ENCODE measurements around the gene FTO. TPM values are rescaled to one million over a fixed set of nuclear protein-coding genes. Genes with fewer than 3 reads are reported as not detected.

Gene FTO
- polyA plus RNA-seq, 1 donor from 2014 or later, result 80.1 TPM

DNA sequence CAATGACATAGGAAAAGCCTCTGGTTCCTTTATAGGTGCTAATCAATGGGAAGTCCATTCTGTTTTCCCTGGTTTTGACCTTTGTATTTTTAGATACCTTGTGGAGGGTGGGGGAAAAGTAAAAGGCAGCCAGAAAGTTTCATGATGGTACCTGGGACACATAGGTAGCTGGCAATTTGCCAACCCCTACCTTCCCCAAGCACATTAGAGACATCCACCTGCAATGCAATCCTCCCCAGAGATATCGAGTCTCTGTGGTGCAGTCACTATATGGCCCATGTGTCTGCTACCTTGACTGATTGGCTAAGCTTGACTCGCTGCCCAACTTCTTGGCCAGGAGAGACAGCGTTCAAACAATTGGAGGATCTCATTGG, 496.2 kb downstream of the FTO start:
- no peaks in the 10 kb centered on the region for H3K36me3 ChIP-seq (ENCODE audit: insufficient read depth, low read length)
- no peak overlapping the region for H3K27ac ChIP-seq (ENCODE audit: low read length)
- H2AFZ ChIP-seq (ENCODE audit: low read depth, low read length), result no peak overlapping the region
- H3K79me2 ChIP-seq (replicated peaks; ENCODE audit: insufficient read depth, low read length), result no peaks in the 10 kb centered on the region
- no peak overlapping the region for H3K4me2 ChIP-seq (ENCODE audit: low read length)
- no peak overlapping the region for H3K4me3 ChIP-seq (ENCODE audit: low read length)
- no peaks in the 10 kb centered on the region for H3K27me3 ChIP-seq (ENCODE audit: insufficient read depth, low read depth, low read length)
- no peaks in the 10 kb centered on the region for H3F3A ChIP-seq (ENCODE audit: insufficient read depth, low read length, poor library complexity, severe bottlenecking)
- H3K9me2 ChIP-seq (ENCODE audit: insufficient read depth, low read length), result no peaks in the 10 kb centered on the region
- H4K20me1 ChIP-seq (ENCODE audit: insufficient read depth), result no peaks in the 10 kb centered on the region
- no peak for TF ChIP-seq TAF1 (IDR thresholded peaks at IDR 0.05; ENCODE audit: low read depth)
- H3K9ac ChIP-seq (ENCODE audit: low read length), result no peak overlapping the region
- H3K9me3 ChIP-seq (ENCODE audit: low read length), result no peaks in the 10 kb centered on the region

DNA sequence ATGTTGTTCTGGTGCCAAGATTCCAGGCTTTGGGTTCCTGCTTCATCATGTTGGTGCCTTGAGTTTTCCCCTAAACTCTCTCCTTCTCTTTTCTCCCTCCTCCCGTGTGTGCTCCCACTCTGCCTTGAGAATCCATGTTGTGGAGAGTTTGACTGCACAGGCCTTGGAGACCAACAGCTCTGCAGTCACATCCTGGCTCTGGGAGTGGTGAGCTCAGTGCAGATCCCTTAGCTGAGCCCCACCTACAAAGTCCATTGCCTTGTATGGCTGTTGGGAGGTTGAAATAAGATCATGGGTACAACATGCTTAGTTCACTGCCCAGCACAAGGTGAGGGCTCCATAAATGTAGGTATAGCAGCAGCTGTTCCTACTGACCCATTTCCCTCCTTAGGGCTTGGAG, 496.8 kb downstream of the FTO start:
- no peaks in the 10 kb centered on the region for H3K9me3 ChIP-seq (ENCODE audit: low read length)
- no peaks in the 10 kb centered on the region for H3F3A ChIP-seq (ENCODE audit: insufficient read depth, low read length, poor library complexity, severe bottlenecking)
- no peak overlapping the region for H3K4me2 ChIP-seq (ENCODE audit: low read length)
- H2AFZ ChIP-seq (ENCODE audit: low read depth, low read length), result no peak overlapping the region
- no peaks in the 10 kb centered on the region for H3K27me3 ChIP-seq (ENCODE audit: insufficient read depth, low read depth, low read length)
- no peak overlapping the region for H3K27ac ChIP-seq (ENCODE audit: low read length)
- H3K9ac ChIP-seq (ENCODE audit: low read length), result no peak overlapping the region
- no peaks in the 10 kb centered on the region for H3K36me3 ChIP-seq (ENCODE audit: insufficient read depth, low read length)
- no peaks in the 10 kb centered on the region for H3K79me2 ChIP-seq (replicated peaks; ENCODE audit: insufficient read depth, low read length)
- H3K4me3 ChIP-seq (ENCODE audit: low read length), result no peak overlapping the region
- no peak for TF ChIP-seq EZH2 (IDR thresholded peaks at IDR 0.05; ENCODE audit: borderline replicate concordance, insufficient read depth, low read length, poor library complexity, severe bottlenecking)
- H3K9me2 ChIP-seq (ENCODE audit: insufficient read depth, low read length), result no peaks in the 10 kb centered on the region
- no peaks in the 10 kb centered on the region for H4K20me1 ChIP-seq (ENCODE audit: insufficient read depth)

DNA sequence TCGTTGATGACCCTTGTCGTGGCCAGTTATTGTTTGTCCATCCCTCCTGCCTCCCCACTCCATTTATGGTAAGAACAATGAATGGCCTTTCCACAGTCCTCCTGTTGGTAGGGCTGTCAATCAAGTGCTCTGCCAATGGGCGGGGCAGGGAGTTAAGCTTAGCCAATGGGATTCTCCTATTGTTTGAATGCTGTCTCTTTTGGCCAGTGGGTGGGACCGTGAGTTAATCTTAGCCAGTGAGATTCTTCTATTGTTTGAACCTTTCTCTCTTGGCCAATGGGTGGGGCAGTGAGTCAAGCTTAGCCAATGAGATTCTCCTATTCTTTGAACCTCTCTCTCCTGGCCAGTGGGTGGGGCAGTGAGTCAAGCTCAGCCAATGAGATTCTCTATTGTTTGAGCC, 497.2 kb downstream of the FTO start:
- Histone ChIP-seq H3K4me3 (ENCODE audit: low read length) (no peak overlapping the region), H3K4me2 (ENCODE audit: low read length) (no peak overlapping the region), H3K9me3 (ENCODE audit: low read length) (no peaks in the 10 kb centered on the region), H3K36me3 (ENCODE audit: insufficient read depth, low read length) (no peaks in the 10 kb centered on the region), H3F3A (ENCODE audit: insufficient read depth, low read length, poor library complexity, severe bottlenecking) (no peaks in the 10 kb centered on the region), H4K20me1 (ENCODE audit: insufficient read depth) (no peaks in the 10 kb centered on the region), H3K27me3 (ENCODE audit: insufficient read depth, low read depth, low read length) (no peaks in the 10 kb centered on the region), H3K9me2 (ENCODE audit: insufficient read depth, low read length) (no peaks in the 10 kb centered on the region), H3K9ac (ENCODE audit: low read length) (no peak overlapping the region), H2AFZ (ENCODE audit: low read depth, low read length) (no peak overlapping the region), H3K79me2 (replicated peaks; ENCODE audit: insufficient read depth, low read length) (no peaks in the 10 kb centered on the region), H3K27ac (ENCODE audit: low read length) (no peak overlapping the region)
- TF ChIP-seq MXI1 (conservative IDR thresholded peaks at IDR 0.05; ENCODE audit: poor library complexity, severe bottlenecking), result no peak
- no peak for TF ChIP-seq RAD21 (conservative IDR thresholded peaks at IDR 0.05)
- TF ChIP-seq EZH2 (IDR thresholded peaks at IDR 0.05; ENCODE audit: borderline replicate concordance, insufficient read depth, low read length, poor library complexity, severe bottlenecking), result no peak
- TF ChIP-seq, protein P1, sequence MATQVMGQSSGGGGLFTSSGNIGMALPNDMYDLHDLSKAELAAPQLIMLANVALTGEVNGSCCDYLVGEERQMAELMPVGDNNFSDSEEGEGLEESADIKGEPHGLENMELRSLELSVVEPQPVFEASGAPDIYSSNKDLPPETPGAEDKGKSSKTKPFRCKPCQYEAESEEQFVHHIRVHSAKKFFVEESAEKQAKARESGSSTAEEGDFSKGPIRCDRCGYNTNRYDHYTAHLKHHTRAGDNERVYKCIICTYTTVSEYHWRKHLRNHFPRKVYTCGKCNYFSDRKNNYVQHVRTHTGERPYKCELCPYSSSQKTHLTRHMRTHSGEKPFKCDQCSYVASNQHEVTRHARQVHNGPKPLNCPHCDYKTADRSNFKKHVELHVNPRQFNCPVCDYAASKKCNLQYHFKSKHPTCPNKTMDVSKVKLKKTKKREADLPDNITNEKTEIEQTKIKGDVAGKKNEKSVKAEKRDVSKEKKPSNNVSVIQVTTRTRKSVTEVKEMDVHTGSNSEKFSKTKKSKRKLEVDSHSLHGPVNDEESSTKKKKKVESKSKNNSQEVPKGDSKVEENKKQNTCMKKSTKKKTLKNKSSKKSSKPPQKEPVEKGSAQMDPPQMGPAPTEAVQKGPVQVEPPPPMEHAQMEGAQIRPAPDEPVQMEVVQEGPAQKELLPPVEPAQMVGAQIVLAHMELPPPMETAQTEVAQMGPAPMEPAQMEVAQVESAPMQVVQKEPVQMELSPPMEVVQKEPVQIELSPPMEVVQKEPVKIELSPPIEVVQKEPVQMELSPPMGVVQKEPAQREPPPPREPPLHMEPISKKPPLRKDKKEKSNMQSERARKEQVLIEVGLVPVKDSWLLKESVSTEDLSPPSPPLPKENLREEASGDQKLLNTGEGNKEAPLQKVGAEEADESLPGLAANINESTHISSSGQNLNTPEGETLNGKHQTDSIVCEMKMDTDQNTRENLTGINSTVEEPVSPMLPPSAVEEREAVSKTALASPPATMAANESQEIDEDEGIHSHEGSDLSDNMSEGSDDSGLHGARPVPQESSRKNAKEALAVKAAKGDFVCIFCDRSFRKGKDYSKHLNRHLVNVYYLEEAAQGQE (IDR thresholded peaks at IDR 0.05; ENCODE audit: borderline replicate concordance), result no peak
- TF ChIP-seq EP300 (conservative IDR thresholded peaks at IDR 0.05; ENCODE audit: poor library complexity, severe bottlenecking), result no peak
- TF ChIP-seq, protein P2, sequence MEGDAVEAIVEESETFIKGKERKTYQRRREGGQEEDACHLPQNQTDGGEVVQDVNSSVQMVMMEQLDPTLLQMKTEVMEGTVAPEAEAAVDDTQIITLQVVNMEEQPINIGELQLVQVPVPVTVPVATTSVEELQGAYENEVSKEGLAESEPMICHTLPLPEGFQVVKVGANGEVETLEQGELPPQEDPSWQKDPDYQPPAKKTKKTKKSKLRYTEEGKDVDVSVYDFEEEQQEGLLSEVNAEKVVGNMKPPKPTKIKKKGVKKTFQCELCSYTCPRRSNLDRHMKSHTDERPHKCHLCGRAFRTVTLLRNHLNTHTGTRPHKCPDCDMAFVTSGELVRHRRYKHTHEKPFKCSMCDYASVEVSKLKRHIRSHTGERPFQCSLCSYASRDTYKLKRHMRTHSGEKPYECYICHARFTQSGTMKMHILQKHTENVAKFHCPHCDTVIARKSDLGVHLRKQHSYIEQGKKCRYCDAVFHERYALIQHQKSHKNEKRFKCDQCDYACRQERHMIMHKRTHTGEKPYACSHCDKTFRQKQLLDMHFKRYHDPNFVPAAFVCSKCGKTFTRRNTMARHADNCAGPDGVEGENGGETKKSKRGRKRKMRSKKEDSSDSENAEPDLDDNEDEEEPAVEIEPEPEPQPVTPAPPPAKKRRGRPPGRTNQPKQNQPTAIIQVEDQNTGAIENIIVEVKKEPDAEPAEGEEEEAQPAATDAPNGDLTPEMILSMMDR (IDR thresholded peaks at IDR 0.05; ENCODE audit: poor library complexity, severe bottlenecking), result no peak
- no peak for TF ChIP-seq SMC3 (conservative IDR thresholded peaks at IDR 0.05; ENCODE audit: poor library complexity)
- TF ChIP-seq TAF1 (IDR thresholded peaks at IDR 0.05; ENCODE audit: low read depth), result no peak
- TF ChIP-seq POLR2AphosphoS5 (IDR thresholded peaks at IDR 0.05), result no peak

Small RNA genes lying within 50 kb of the gene (small RNA-seq; reads per million reads assigned to genes)
- 0 reads per million in 3 experiments for gene AC007347.2

Other genes with a start within 250 kb of the FTO start
- 68.6 and 73.7 TPM in 2 replicates for gene AKTIP, start 200.9 kb upstream of the FTO start, polyA plus RNA-seq
- gene RPGRIP1L, start 297 bp upstream of the FTO start, polyA plus RNA-seq, result 21.3 and 24.6 TPM in 2 replicates

Measured in neural cell (in vitro differentiated cells).